ENCODE measurements around the gene RRAGC.
"Not testable (repeated sequence)": the region's sequence is repeated elsewhere in the genome, so short reads cannot be mapped to it uniquely, and the experiment has no call there.

The RRAGC gene

DNA sequence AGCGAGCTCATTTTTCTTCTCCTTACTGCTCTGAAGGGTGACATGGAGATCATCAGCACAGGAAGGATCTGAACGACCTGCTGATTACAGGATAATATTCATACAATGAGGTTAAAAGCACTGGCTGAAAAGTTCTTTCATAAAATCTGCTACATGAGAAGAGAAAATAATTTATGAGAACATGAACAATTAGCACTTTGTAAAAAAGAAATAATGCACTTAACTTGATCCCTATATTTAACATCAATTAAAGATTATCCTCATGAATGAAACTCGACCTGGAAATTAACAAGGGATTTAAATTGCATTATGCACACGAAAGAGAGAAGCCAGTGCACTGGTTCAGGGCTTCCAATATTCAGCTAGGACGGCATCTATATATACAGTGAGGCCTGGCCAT lies 46.6 kb downstream of the RRAGC start:
- Histone ChIP-seq H3K9ac (no peak overlapping the region), H3K27me3 (ENCODE audit: control insufficient read depth, insufficient read depth, low read length) (no peaks in the 10 kb centered on the region), H3K79me2 (no peaks in the 10 kb centered on the region), H3K27ac (no peak overlapping the region), H3K4me2 (ENCODE audit: low read length) (no peak overlapping the region), H3K4me1 (no peaks in the 10 kb centered on the region), H3K36me3 (ENCODE audit: control insufficient read depth, insufficient read depth, low read length) (no peaks in the 10 kb centered on the region), H2AFZ (no peak overlapping the region), H3K9me3 (ENCODE audit: control insufficient read depth, low read length) (no peaks in the 10 kb centered on the region), H3K4me3 (ENCODE audit: low read depth, low read length) (no peak overlapping the region)
- TF ChIP-seq, protein P1, sequence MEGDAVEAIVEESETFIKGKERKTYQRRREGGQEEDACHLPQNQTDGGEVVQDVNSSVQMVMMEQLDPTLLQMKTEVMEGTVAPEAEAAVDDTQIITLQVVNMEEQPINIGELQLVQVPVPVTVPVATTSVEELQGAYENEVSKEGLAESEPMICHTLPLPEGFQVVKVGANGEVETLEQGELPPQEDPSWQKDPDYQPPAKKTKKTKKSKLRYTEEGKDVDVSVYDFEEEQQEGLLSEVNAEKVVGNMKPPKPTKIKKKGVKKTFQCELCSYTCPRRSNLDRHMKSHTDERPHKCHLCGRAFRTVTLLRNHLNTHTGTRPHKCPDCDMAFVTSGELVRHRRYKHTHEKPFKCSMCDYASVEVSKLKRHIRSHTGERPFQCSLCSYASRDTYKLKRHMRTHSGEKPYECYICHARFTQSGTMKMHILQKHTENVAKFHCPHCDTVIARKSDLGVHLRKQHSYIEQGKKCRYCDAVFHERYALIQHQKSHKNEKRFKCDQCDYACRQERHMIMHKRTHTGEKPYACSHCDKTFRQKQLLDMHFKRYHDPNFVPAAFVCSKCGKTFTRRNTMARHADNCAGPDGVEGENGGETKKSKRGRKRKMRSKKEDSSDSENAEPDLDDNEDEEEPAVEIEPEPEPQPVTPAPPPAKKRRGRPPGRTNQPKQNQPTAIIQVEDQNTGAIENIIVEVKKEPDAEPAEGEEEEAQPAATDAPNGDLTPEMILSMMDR (IDR thresholded peaks at IDR 0.05) = no peak

DNA sequence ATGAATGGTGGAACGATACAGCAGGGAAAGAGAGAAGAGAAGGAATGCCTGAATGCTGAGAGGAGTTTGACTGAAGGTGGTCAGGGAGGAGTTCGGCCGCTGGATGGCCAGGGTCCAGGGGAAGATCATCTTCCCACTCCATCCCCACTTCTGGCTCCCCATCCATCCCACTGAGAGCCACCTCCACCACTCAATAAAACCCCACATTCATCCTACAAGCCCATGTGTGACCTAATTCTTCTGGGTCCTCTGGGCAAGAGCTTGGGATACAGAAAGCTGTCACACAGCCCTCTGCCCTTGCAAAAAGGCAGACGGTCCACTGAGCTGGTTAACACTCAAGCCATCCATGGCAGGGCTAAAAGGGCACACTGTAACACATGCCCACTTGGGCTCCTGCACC lies 48.1 kb downstream of the RRAGC start:
- not testable (repeated sequence) for H3K9me3 ChIP-seq (ENCODE audit: control insufficient read depth, low read length); H3K79me2 ChIP-seq; H2AFZ ChIP-seq; H3K27ac ChIP-seq; H3K27me3 ChIP-seq (ENCODE audit: control insufficient read depth, insufficient read depth, low read length); H3K4me3 ChIP-seq (ENCODE audit: low read depth, low read length); H3K4me2 ChIP-seq (ENCODE audit: low read length); H3K9ac ChIP-seq; H3K4me1 ChIP-seq; H3K36me3 ChIP-seq (ENCODE audit: control insufficient read depth, insufficient read depth, low read length)

DNA sequence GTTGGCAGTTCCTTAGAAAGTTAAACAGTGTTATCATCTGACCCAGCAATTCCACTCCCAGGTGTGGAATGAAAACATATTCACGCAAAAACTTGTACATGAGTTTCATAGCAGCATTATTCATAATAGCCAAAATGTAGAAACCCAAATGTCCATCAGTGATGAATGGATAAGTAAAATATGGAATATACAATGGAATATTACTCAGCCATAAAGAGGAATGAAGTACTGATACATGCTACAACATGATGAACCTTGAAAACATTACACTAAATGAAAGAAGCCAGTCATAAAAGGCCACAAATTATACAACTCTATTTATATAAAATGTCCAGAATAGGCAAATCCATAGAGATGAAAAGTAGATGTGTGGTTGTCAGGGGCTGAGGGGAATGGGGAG lies 53.5 kb downstream of the RRAGC start:
- TF ChIP-seq, protein P1 (IDR thresholded peaks at IDR 0.05) = no peak
- Histone ChIP-seq H3K9me3 (ENCODE audit: control insufficient read depth, low read length) (no peaks in the 10 kb centered on the region), H3K4me2 (ENCODE audit: low read length) (no peak overlapping the region), H3K4me1 (no peaks in the 10 kb centered on the region), H3K27me3 (ENCODE audit: control insufficient read depth, insufficient read depth, low read length) (no peaks in the 10 kb centered on the region), H3K4me3 (ENCODE audit: low read depth, low read length) (no peak overlapping the region), H2AFZ (no peak overlapping the region), H3K36me3 (ENCODE audit: control insufficient read depth, insufficient read depth, low read length) (no peaks in the 10 kb centered on the region), H3K27ac (no peak overlapping the region), H3K9ac (no peak overlapping the region), H3K79me2 (no peaks in the 10 kb centered on the region)

DNA sequence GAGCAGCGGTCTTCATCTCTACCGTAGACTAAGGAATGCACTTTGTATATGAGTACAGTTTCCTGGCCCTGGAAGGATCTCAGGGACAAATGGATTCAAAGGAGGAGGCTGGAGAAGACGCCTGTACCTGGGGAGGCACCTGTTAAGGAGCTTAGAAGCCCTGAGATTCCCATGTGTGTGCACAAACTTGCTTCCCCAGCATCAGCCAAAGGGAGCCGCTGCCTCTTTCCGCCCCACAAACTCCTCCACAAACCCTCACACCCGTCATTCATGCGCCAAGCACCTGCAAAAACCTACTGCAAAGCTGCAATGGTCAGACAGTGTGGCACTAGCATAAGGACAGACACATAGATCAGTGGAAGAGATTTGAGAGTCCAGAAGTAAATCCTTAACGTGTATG lies 54.5 kb downstream of the RRAGC start:
- H2AFZ ChIP-seq = no peak overlapping the region
- no peaks in the 10 kb centered on the region for H3K27me3 ChIP-seq (ENCODE audit: control insufficient read depth, insufficient read depth, low read length)
- H3K27ac ChIP-seq = no peak overlapping the region
- no peak overlapping the region for H3K4me3 ChIP-seq (ENCODE audit: low read depth, low read length)
- no peaks in the 10 kb centered on the region for H3K9me3 ChIP-seq (ENCODE audit: control insufficient read depth, low read length)
- no peak overlapping the region for H3K4me2 ChIP-seq (ENCODE audit: low read length)
- no peak overlapping the region for H3K9ac ChIP-seq
- H3K79me2 ChIP-seq = no peaks in the 10 kb centered on the region
- TF ChIP-seq, protein P1 (IDR thresholded peaks at IDR 0.05) = no peak
- no peaks in the 10 kb centered on the region for H3K4me1 ChIP-seq
- no peaks in the 10 kb centered on the region for H3K36me3 ChIP-seq (ENCODE audit: control insufficient read depth, insufficient read depth, low read length)

DNA sequence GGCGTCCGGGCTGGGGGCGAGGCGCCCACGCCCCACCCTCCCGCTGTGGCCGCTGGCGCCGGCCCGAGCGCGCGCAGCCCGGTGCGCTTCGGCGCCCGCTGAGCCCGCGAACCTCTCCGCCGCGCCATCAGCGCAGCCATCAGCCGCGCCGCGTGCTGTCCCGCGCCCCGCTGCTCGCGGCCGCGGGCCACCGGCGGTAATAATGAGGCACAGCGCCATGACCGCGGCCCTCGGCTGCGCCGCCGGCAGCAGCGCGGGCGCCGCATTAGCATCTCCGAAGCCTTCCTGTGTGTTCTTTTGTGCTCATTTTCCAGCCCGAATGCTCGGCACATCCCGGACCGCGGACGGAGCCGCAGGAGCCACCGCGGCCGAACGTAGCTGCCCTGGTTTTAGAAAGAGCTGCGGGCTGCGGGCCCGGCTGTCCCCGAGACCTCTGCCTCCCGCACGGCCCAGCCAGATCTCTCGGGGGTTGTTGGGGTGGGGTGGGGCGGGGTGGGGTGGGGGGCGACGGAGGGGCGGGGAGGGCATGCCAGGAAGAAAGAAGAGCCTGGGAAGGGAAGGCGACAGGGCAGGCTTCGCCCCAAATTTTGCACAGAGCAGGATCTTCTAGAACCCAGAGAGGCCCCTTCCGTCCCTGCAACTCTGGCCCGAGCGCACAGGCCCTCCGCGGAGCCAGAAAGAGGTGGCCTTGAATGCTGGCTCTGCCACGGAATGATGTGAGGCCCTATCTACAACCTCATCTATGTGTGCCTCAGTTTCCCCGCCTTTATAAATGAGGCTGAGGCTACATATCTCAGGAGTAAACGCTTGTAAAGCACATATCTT lies 55.3 kb downstream of the RRAGC start:
- no peak overlapping the region for H2AFZ ChIP-seq
- H3K4me1 ChIP-seq = no peaks in the 10 kb centered on the region
- H3K27ac ChIP-seq = no peak overlapping the region
- no peaks in the 10 kb centered on the region for H3K36me3 ChIP-seq (ENCODE audit: control insufficient read depth, insufficient read depth, low read length)
- no peak overlapping the region for H3K9ac ChIP-seq
- H3K4me2 ChIP-seq (ENCODE audit: low read length) = peak overlapping the region; percentile 72
- H3K27me3 ChIP-seq (ENCODE audit: control insufficient read depth, insufficient read depth, low read length) = no peaks in the 10 kb centered on the region
- no peaks in the 10 kb centered on the region for H3K9me3 ChIP-seq (ENCODE audit: control insufficient read depth, low read length)
- H3K79me2 ChIP-seq = no peaks in the 10 kb centered on the region
- H3K4me3 ChIP-seq (ENCODE audit: low read depth, low read length) = no peak overlapping the region
- TF ChIP-seq, protein P1 (IDR thresholded peaks at IDR 0.05) = no peak

Data from parathyroid adenoma (tissue), 2 donors.